B cell (primary cell): Measurements from ENCODE around the gene POGLUT2. TPM values are rescaled to one million over a fixed set of nuclear protein-coding genes. Genes with fewer than 3 reads are reported as not detected.
A peak's percentile ranks its signal among the peaks of the same experiment; 100 is the strongest.

ENCODE experiments used
- ATAC-seq: fragments of 200-7000 bp; cut with Tn5 transposase; one replicate; pipeline ENCODE4 v1.10.0; 2021; ENCODE audit warnings: low read depth, mild to moderate bottlenecking, moderate number of reproducible peaks, moderate library complexity
- CTCF ChIA-PET: fragments of 350-600 bp; sonication (Branson Sonifier 250); formaldehyde crosslinking; loops from one replicate; lab custom pipeline; 2021; ENCODE audit warnings: antibody characterized with exemption, inconsistent platforms; lab: Charles Lee
- POLR2A ChIA-PET: fragments of 350-600 bp; sonication (Branson Sonifier 250); formaldehyde crosslinking; loops from one replicate; lab custom pipeline; 2021; ENCODE audit warnings: antibody characterized with exemption; lab: Charles Lee
- DNase-seq: peaks from one replicate; pipeline ENCODE4 v3.0.0; 2013
- H2AFZ ChIP-seq: 2 replicates; pipeline ENCODE4 v1.6.1; 2012; ENCODE audit warnings: mild to moderate bottlenecking, low read depth, low read length; ENCODE audit not compliant: insufficient read depth, poor library complexity, severe bottlenecking
- H3K27ac ChIP-seq, 2 donors: 1 replicate in 1 of 2; 2 replicates in 1 of 2; pipeline ENCODE4 v1.5.1; 2012 to 2013; ENCODE audit warnings: low read length in 2 of 2, mild to moderate bottlenecking in 2 of 2, moderate library complexity in 1 of 2
- H3K27me3 ChIP-seq, 4 experiments: fragments of 200-600 bp in 1 of 4; sonication (generic) in 1 of 4; replicated peaks in 1 of 4; 1 replicate in 2 of 4; 2 replicates in 2 of 4; pipeline versions ENCODE4 v1.6.1 to v1.7.0; 2013 to 2016; ENCODE audit warnings: low read length in 3 of 4, mild to moderate bottlenecking in 2 of 4, mixed read lengths in 1 of 4, moderate library complexity in 1 of 4; ENCODE audit not compliant: insufficient read depth in 4 of 4, control insufficient read depth in 3 of 4; ENCODE audit errors: control extremely low read depth in 1 of 4
- H3K36me3 ChIP-seq, 2 experiments: replicated peaks in 1 of 2; 1 replicate in 1 of 2; 2 replicates in 1 of 2; pipeline versions ENCODE4 v1.6.1 to v1.7.1; 2013; ENCODE audit warnings: low read length in 1 of 2; ENCODE audit not compliant: insufficient read depth in 2 of 2, control insufficient read depth in 1 of 2; ENCODE audit errors: control extremely low read depth in 1 of 2, extremely low read depth in 1 of 2
- H3K4me1 ChIP-seq, 2 donors: fragments of 200-600 bp in 1 of 2; sonication (generic) in 1 of 2; 1 replicate in 1 of 2; 2 replicates in 1 of 2; pipeline versions ENCODE4 v1.5.1 to v1.6.1; 2013 to 2017; ENCODE audit warnings: low read length in 2 of 2; ENCODE audit not compliant: control insufficient read depth in 2 of 2, insufficient read depth in 2 of 2
- H3K4me2 ChIP-seq: replicated peaks from 2 replicates; pipeline ENCODE3; 2012; ENCODE audit warnings: mild to moderate bottlenecking, low read depth, low read length; ENCODE audit not compliant: poor library complexity, severe bottlenecking
- H3K4me3 ChIP-seq, 5 experiments: fragments of 200-600 bp in 1 of 5; sonication (generic) in 1 of 5; 1 replicate in 3 of 5; 2 replicates in 2 of 5; pipeline versions ENCODE4 v1.5.1 to v1.7.0; 2011 to 2016; ENCODE audit warnings: low read length in 4 of 5, mild to moderate bottlenecking in 4 of 5, low read depth in 2 of 5, control low read depth in 1 of 5, moderate library complexity in 1 of 5; ENCODE audit not compliant: insufficient read depth in 1 of 5; ENCODE audit errors: control extremely low read depth in 1 of 5, extremely low read depth in 1 of 5
- H3K79me2 ChIP-seq: fragments of 200-600 bp; sonication (generic); one replicate; pipeline ENCODE4 v1.6.0; 2016; ENCODE audit warnings: low read length; ENCODE audit not compliant: control insufficient read depth, insufficient read depth
- H3K9ac ChIP-seq: fragments of 200-600 bp; sonication (generic); 2 replicates; pipeline ENCODE4 v1.6.1; 2017; ENCODE audit warnings: mild to moderate bottlenecking, low read length, moderate library complexity
- H3K9me3 ChIP-seq, 3 donors: one replicate each; pipeline versions ENCODE4 v1.6.1 to v1.7.1; 2013; ENCODE audit warnings: low read length in 2 of 3; ENCODE audit not compliant: control insufficient read depth in 2 of 3, insufficient read depth in 1 of 3; ENCODE audit errors: control extremely low read depth in 1 of 3
- H4K20me1 ChIP-seq: 2 replicates; pipeline ENCODE4 v1.6.0; 2012; ENCODE audit warnings: mild to moderate bottlenecking, low read length; ENCODE audit not compliant: insufficient read depth, control insufficient read depth, poor library complexity, severe bottlenecking
- H3K27ac Mint-ChIP-seq: one replicate; pipeline ENCODE4 v1.8.0; 2021; ENCODE audit warnings: mixed read lengths
- H3K27me3 Mint-ChIP-seq: one replicate; pipeline ENCODE4 v1.8.0; 2021; ENCODE audit warnings: mixed read lengths
- H3K4me1 Mint-ChIP-seq: one replicate; pipeline ENCODE4 v1.8.0; 2021; ENCODE audit warnings: mixed read lengths
- H3K4me3 Mint-ChIP-seq: one replicate; pipeline ENCODE4 v1.8.0; 2021; ENCODE audit warnings: mixed read lengths
- H3K9me3 Mint-ChIP-seq: one replicate; pipeline ENCODE4 v1.8.0; 2022; ENCODE audit warnings: mixed read lengths; ENCODE audit not compliant: insufficient read depth
- EZH2 ChIP-seq: IDR thresholded peaks from 2 replicates; pipeline ENCODE4 v1.6.1; 2012; ENCODE audit warnings: borderline replicate concordance, low read depth, mild to moderate bottlenecking, moderate library complexity, low read length; ENCODE audit not compliant: insufficient read depth, poor library complexity, severe bottlenecking
- WGBS: methylation state at CpG from one replicate; pipeline ENCODE4 v1.1.5; 2013; ENCODE audit warnings: missing lambda C conversion rate; ENCODE audit not compliant: insufficient coverage; 5-methylcytosine and 5-hydroxymethylcytosine counted together
- intact Hi-C: fragments of 100-400 bp; cut with micrococcal nuclease; formaldehyde crosslinking; loops from one replicate; pipeline ENCODE4 v1.10.0; 2022
- polyA plus RNA-seq: library from polyadenylated mRNA; depleted of rRNA; stranded (reverse); fragments of >200 nt; gene quantifications from 2 replicates; pipeline ENCODE4 v1.2.3, GENCODE V29; 2012
- total RNA-seq, 2 donors: library from RNA; stranded (reverse); fragments of 120-200 nt in 1 of 2; gene quantifications; 1 replicate in 1 of 2; 2 replicates in 1 of 2; pipeline versions ENCODE4 v1.2.3 to v1.2.4, GENCODE V29; 2013 to 2022
- TF ChIP-seq, protein P1 (sequence below): fragments of 200-600 bp; IDR thresholded peaks from one replicate; pipeline ENCODE4 v1.8.0; 2022; ENCODE audit warnings: antibody characterized with exemption, mild to moderate bottlenecking

Gene POGLUT2
- total and polyA plus RNA-seq, 2 donors (not counting 1 experiment from before 2014, with no cell fraction given), result 0.12 TPM; not detected in 1

DNA sequence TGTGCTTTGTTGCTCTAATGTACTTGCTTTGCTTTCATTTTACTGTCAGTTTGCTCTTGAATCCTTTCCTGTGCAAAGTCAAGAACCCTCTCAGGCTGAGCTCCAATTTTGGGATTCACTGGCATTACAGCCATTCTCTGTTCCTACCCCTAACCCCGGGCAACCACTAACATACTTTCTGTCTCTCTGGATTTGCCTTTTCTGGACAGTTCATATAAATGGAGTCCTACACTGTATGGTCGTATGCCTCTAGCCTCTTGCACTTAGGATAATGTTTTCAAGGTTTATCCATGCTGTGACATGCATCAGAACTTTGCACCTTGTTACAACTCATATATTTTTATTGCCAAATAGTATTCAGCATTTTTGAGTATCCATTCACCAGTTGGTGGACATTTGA is 22.5 kb downstream of the POGLUT2 start:
- intact Hi-C loops, result loop anchor here (10.0 kb wide), 1 partner anchor 381 kb away; no protein-coding TSS in a partner anchor
- TF ChIP-seq, protein P1, sequence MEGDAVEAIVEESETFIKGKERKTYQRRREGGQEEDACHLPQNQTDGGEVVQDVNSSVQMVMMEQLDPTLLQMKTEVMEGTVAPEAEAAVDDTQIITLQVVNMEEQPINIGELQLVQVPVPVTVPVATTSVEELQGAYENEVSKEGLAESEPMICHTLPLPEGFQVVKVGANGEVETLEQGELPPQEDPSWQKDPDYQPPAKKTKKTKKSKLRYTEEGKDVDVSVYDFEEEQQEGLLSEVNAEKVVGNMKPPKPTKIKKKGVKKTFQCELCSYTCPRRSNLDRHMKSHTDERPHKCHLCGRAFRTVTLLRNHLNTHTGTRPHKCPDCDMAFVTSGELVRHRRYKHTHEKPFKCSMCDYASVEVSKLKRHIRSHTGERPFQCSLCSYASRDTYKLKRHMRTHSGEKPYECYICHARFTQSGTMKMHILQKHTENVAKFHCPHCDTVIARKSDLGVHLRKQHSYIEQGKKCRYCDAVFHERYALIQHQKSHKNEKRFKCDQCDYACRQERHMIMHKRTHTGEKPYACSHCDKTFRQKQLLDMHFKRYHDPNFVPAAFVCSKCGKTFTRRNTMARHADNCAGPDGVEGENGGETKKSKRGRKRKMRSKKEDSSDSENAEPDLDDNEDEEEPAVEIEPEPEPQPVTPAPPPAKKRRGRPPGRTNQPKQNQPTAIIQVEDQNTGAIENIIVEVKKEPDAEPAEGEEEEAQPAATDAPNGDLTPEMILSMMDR, result no peak
- no peak for TF ChIP-seq EZH2
- peaks cover 0 to 7% (median 0%) of the 10 kb centered on the region in 3 donors for H3K9me3 ChIP-seq
- H2AFZ ChIP-seq, result no peak overlapping the region
- no peaks in the 10 kb centered on the region for H3K27me3 Mint-ChIP-seq
- peaks cover 7 to 16% of the 10 kb centered on the region in 2 donors for H3K4me1 ChIP-seq
- no peaks in the 10 kb centered on the region for H4K20me1 ChIP-seq
- H3K36me3 ChIP-seq, result no peaks in the 10 kb centered on the region
- H3K9ac ChIP-seq, result no peak overlapping the region
- no peak overlapping the region for H3K4me3 Mint-ChIP-seq
- H3K4me2 ChIP-seq, result no peak overlapping the region
- no peak overlapping the region for H3K27ac ChIP-seq
- no peak overlapping the region for H3K27ac Mint-ChIP-seq
- H3K79me2 ChIP-seq, result peaks cover 4% of the 10 kb centered on the region
- no peaks in the 10 kb centered on the region for H3K27me3 ChIP-seq
- WGBS, result 100% methylated on average over 2 of the region's 2 CpGs
- peaks cover 12% of the 10 kb centered on the region for H3K4me1 Mint-ChIP-seq
- H3K4me3 ChIP-seq, result no peak overlapping the region
- CTCF ChIA-PET, result no interaction called here
- DNase-seq, result no peak
- ATAC-seq, result no peak
- POLR2A ChIA-PET, result no interaction called here
- H3K9me3 Mint-ChIP-seq, result peaks cover 2% of the 10 kb centered on the region

DNA sequence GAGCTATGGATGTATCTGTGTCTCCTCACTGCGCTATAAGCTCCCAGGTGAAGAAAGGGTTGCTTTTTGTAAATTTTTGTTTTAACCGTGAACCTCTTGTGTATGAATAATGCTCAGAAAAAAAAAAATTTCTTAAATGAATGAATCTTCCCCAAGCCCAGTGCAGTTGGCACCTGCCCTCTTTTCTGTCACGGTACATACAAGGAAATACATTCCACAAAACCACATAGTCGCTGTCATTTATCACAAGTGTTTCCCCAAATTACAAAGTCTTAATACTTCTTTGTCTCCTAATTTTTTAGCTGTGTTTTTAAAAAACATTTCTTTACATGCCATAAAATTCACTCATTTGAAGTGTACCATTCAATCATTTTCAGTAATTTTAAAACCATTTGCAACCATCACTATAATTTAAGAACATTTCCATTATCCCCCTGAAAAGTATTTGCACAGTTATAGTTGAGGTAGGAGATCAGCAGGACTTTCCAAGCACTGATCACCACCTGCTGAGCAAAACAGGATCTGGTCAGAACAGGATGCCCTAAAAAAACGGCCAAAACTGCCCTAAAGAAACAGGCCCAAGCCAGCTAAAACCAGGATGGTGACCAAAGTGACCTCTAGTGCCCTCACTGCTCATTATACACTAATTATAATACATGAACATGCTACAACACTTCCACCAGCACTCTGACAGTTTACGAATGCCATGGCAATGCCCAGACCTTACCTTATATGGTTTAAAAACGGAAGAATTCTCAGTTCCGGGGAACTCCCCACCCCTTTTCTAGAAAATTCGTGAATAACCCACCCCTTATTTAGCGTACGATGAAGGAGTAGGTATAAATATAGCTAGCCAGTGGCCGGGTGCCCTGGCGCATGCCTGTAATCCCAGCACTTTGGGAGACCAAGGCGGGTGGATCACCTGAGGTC is 23.9 kb downstream of the POGLUT2 start:
- POLR2A ChIA-PET, result no interaction called here
- peak overlapping the region; percentile 99 for H2AFZ ChIP-seq
- WGBS, result 57% methylated on average over 6 of the region's 14 CpGs

More for the DNA sequence above, 23.9 kb downstream of the POGLUT2 start:
- Histone ChIP-seq H3K4me1 (peaks cover 7 to 16% of the 10 kb centered on the region in 2 donors), H3K4me2 (peak overlapping the region; percentile 96), H3K4me3 (no peak overlapping the region), H3K36me3 (no peaks in the 10 kb centered on the region), H4K20me1 (no peaks in the 10 kb centered on the region), H3K9me3 (peaks cover 0 to 7% (median 0%) of the 10 kb centered on the region in 3 donors), H3K79me2 (peaks cover 4% of the 10 kb centered on the region), H3K27me3 (no peaks in the 10 kb centered on the region), H3K27ac (no peak overlapping the region), H3K9ac (peak overlapping the region; percentile 87)
- no peaks in the 10 kb centered on the region for H3K27me3 Mint-ChIP-seq
- CTCF ChIA-PET, result interaction anchor here (0.7 to 2.2 kb wide), 2 partner anchors 20 to 25 kb away, joined by 3 to 12 read pairs; no protein-coding TSS in a partner anchor
- ATAC-seq, result no peak
- H3K4me3 Mint-ChIP-seq, result peak overlapping the region; percentile 93
- no peaks in the 10 kb centered on the region for H3K9me3 Mint-ChIP-seq
- H3K4me1 Mint-ChIP-seq, result peaks cover 13% of the 10 kb centered on the region
- no peak for DNase-seq
- intact Hi-C loops, result loop anchor here (10.0 kb wide), 1 partner anchor 380 kb away; no protein-coding TSS in a partner anchor
- H3K27ac Mint-ChIP-seq, result peak overlapping the region; percentile 41
- TF ChIP-seq EZH2, result no peak
- TF ChIP-seq, protein P1, result no peak
